ENCODE data around the gene ZFHX2.

Gene ZFHX2

DNA sequence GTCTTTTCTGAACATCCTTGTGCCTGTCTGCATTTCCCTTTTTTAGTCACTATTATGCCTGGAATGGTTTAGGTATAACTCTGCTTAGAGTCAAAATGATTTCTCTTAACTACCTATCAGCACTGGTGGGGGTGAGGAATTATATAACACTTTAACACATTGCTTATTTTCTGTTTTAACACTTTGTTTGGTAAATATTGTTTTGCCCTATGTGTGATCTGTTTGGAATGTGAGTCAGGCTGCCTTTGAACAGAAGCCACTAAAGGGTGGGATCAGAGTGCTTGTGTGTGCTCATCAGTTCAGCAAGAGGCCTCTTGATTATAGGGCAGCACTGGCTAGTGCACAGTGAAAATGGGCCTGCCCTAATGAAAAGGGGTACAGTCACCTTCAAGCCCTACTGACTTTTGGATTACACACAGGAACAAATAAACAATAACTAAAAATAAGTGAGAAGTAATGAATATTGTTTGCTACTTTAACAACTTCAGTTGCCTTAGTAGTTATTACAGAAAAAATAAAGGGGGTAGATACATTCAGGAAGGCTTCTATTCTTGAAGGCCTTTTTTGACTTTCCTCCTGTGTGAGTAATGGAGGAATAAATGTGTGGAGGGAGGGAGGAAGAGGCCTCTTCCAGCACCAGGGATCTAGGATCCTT lies 58.8 kb downstream of the ZFHX2 start:
- Histone ChIP-seq H3K23ac (ENCODE audit: low read length in 2 of 2) (no peak overlapping the region), H3K14ac (ENCODE audit: low read length in 2 of 2) (no peak overlapping the region), H3K79me1 (replicated peaks; ENCODE audit: low read length, poor library complexity, severe bottlenecking) (peaks cover 1% of the 10 kb centered on the region), H3K27me3 (ENCODE audit: control insufficient read depth in 1 of 2, insufficient read depth in 1 of 2, low read length in 2 of 2) (no peaks in the 10 kb centered on the region), H3K4me2 (ENCODE audit: low read length, poor library complexity, severe bottlenecking) (no peak overlapping the region), H2BK15ac (ENCODE audit: low read depth, poor library complexity, severe bottlenecking) (no peak overlapping the region), H4K8ac (ENCODE audit: low read length) (no peak overlapping the region), H3K9ac (ENCODE audit: low read length) (no peak overlapping the region), H3K27ac (ENCODE audit: low read length, poor library complexity, severe bottlenecking) (no peak overlapping the region), H3K18ac (ENCODE audit: low read depth in 1 of 2, low read length in 2 of 2) (no peak overlapping the region), H2AK5ac (ENCODE audit: low read length, severe bottlenecking) (no peak overlapping the region), H3K4me1 (ENCODE audit: control insufficient read depth, insufficient read depth, low read depth, low read length) (no peaks in the 10 kb centered on the region), H2BK120ac (ENCODE audit: low read depth, low read length) (no peak overlapping the region), H2AFZ (ENCODE audit: low read depth, low read length) (no peak overlapping the region), H2BK12ac (ENCODE audit: low read length in 2 of 2) (no peak overlapping the region), H3K9me3 (ENCODE audit: control insufficient read depth, low read length) (no peaks in the 10 kb centered on the region), H3K4me3 (ENCODE audit: insufficient read depth in 1 of 2, low read depth in 1 of 2, low read length in 2 of 2) (no peak overlapping the region), H2BK5ac (ENCODE audit: low read depth, low read length, poor library complexity, severe bottlenecking) (no peak overlapping the region), H3K4ac (ENCODE audit: low read depth in 1 of 2, low read length in 2 of 2) (no peak overlapping the region), H4K91ac (ENCODE audit: low read length) (no peak overlapping the region), H3K36me3 (ENCODE audit: control insufficient read depth in 1 of 2, insufficient read depth in 2 of 2, low read depth in 1 of 2, low read length in 2 of 2) (peaks cover 0 to 12% of the 10 kb centered on the region in 2 experiments)
- DNase-seq: no peak

DNA sequence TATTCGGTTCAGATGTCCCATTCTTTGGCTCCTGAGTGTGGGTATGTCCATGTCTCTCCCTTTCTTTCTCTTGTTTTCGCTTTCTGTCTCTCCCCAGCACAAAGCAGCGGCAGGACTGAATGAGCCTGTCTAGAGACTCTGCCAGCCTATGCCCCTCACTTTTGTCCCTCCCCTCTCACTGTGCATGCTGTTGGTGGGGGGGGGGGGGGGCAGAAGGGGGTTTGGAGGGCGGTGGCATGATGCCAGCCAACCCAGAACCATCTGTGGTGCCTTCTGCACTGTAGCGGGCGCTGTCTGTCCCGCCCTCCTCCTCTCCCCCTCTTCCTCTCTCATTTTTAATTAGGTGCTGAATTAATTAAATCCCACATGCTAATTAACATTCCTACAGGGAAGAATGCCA lies 64.3 kb downstream of the ZFHX2 start:
- H3K27ac ChIP-seq (ENCODE audit: low read length, poor library complexity, severe bottlenecking): no peak overlapping the region
- H3K79me1 ChIP-seq (replicated peaks; ENCODE audit: low read length, poor library complexity, severe bottlenecking): peaks cover 19% of the 10 kb centered on the region
- no peak overlapping the region for H2AK5ac ChIP-seq (ENCODE audit: low read length, severe bottlenecking)
- no peak overlapping the region for H2BK15ac ChIP-seq (ENCODE audit: low read depth, poor library complexity, severe bottlenecking)
- H3K18ac ChIP-seq (ENCODE audit: low read depth in 1 of 2, low read length in 2 of 2): no peak overlapping the region
- no peak for DNase-seq
- H3K27me3 ChIP-seq (ENCODE audit: control insufficient read depth in 1 of 2, insufficient read depth in 1 of 2, low read length in 2 of 2): no peaks in the 10 kb centered on the region
- H2BK12ac ChIP-seq (ENCODE audit: low read length in 2 of 2): no peak overlapping the region
- H3K4me2 ChIP-seq (ENCODE audit: low read length, poor library complexity, severe bottlenecking): no peak overlapping the region
- H3K9me3 ChIP-seq (ENCODE audit: control insufficient read depth, low read length): no peaks in the 10 kb centered on the region
- no peak overlapping the region for H3K14ac ChIP-seq (ENCODE audit: low read length in 2 of 2)
- H2BK120ac ChIP-seq (ENCODE audit: low read depth, low read length): no peak overlapping the region
- no peak overlapping the region for H3K4me3 ChIP-seq (ENCODE audit: insufficient read depth in 1 of 2, low read depth in 1 of 2, low read length in 2 of 2)
- H3K4ac ChIP-seq (ENCODE audit: low read depth in 1 of 2, low read length in 2 of 2): no peak overlapping the region
- H3K4me1 ChIP-seq (ENCODE audit: control insufficient read depth, insufficient read depth, low read depth, low read length): no peaks in the 10 kb centered on the region
- H3K23ac ChIP-seq (ENCODE audit: low read length in 2 of 2): no peak overlapping the region
- H4K91ac ChIP-seq (ENCODE audit: low read length): no peak overlapping the region
- peaks cover 21 to 52% of the 10 kb centered on the region in 2 experiments for H3K36me3 ChIP-seq (ENCODE audit: control insufficient read depth in 1 of 2, insufficient read depth in 2 of 2, low read depth in 1 of 2, low read length in 2 of 2)
- H2BK5ac ChIP-seq (ENCODE audit: low read depth, low read length, poor library complexity, severe bottlenecking): no peak overlapping the region
- 78% methylated on average over 2 of the region's 7 CpGs for WGBS
- no peak overlapping the region for H2AFZ ChIP-seq (ENCODE audit: low read depth, low read length)
- H3K9ac ChIP-seq (ENCODE audit: low read length): no peak overlapping the region
- H4K8ac ChIP-seq (ENCODE audit: low read length): no peak overlapping the region

DNA sequence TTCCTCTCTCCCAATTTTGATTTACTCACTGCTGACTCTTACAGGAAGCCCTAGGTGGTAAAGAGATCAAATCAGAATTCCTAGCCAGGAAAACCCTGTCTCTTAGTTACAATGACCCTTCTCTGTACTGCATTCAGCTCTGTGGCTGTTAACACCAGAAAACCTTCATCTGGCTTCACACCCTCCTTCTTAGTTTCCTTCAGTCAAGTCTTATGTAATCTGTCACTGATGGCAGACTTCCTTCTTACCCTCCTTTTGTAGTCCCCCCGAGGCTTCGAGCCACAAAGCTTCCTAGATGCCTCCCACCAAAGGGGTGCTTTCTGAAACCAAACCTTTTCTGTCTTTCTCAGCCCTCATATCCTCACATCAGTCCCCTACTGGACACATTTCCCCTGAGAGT lies 65.5 kb downstream of the ZFHX2 start:
- H3K4me3 ChIP-seq (ENCODE audit: insufficient read depth in 1 of 2, low read depth in 1 of 2, low read length in 2 of 2): no peak overlapping the region
- H2AK5ac ChIP-seq (ENCODE audit: low read length, severe bottlenecking): no peak overlapping the region
- no peaks in the 10 kb centered on the region for H3K9me3 ChIP-seq (ENCODE audit: control insufficient read depth, low read length)
- H3K4ac ChIP-seq (ENCODE audit: low read depth in 1 of 2, low read length in 2 of 2): no peak overlapping the region
- no peak overlapping the region for H2BK120ac ChIP-seq (ENCODE audit: low read depth, low read length)
- H2BK12ac ChIP-seq (ENCODE audit: low read length in 2 of 2): no peak overlapping the region
- no peak overlapping the region for H3K18ac ChIP-seq (ENCODE audit: low read depth in 1 of 2, low read length in 2 of 2)
- no peak overlapping the region for H2AFZ ChIP-seq (ENCODE audit: low read depth, low read length)
- no peak overlapping the region for H2BK15ac ChIP-seq (ENCODE audit: low read depth, poor library complexity, severe bottlenecking)
- no peaks in the 10 kb centered on the region for H3K4me1 ChIP-seq (ENCODE audit: control insufficient read depth, insufficient read depth, low read depth, low read length)
- H4K8ac ChIP-seq (ENCODE audit: low read length): no peak overlapping the region
- peaks cover 21 to 62% of the 10 kb centered on the region in 2 experiments for H3K36me3 ChIP-seq (ENCODE audit: control insufficient read depth in 1 of 2, insufficient read depth in 2 of 2, low read depth in 1 of 2, low read length in 2 of 2)
- DNase-seq: no peak
- H3K79me1 ChIP-seq (replicated peaks; ENCODE audit: low read length, poor library complexity, severe bottlenecking): peaks cover 24% of the 10 kb centered on the region
- WGBS: 88% methylated on average over 2 of the region's 2 CpGs
- no peaks in the 10 kb centered on the region for H3K27me3 ChIP-seq (ENCODE audit: control insufficient read depth in 1 of 2, insufficient read depth in 1 of 2, low read length in 2 of 2)
- H3K9ac ChIP-seq (ENCODE audit: low read length): no peak overlapping the region
- no peak overlapping the region for H3K23ac ChIP-seq (ENCODE audit: low read length in 2 of 2)
- no peak overlapping the region for H3K27ac ChIP-seq (ENCODE audit: low read length, poor library complexity, severe bottlenecking)
- no peak overlapping the region for H3K14ac ChIP-seq (ENCODE audit: low read length in 2 of 2)
- H4K91ac ChIP-seq (ENCODE audit: low read length): no peak overlapping the region
- H2BK5ac ChIP-seq (ENCODE audit: low read depth, low read length, poor library complexity, severe bottlenecking): no peak overlapping the region
- H3K4me2 ChIP-seq (ENCODE audit: low read length, poor library complexity, severe bottlenecking): no peak overlapping the region

DNA sequence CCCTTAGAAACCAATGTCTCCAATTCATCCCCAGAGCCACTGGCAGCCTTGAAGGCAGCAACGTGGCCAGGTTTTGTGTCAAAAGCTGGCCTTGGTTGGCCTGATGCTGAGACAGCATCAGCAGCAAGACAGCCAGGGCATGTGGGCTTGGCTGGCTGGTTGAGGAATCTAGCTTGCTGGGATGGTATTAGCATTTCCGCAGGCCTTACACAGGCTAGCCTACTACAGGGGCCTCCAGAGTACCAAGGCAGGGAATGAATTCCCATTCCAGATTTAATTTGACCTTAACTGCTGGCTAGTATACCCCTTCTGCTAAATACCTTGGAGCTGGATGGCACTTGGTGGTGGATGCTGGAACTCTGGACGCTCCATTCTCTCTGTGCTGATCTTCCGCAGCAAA lies 66.2 kb downstream of the ZFHX2 start:
- no peaks in the 10 kb centered on the region for H3K4me1 ChIP-seq (ENCODE audit: control insufficient read depth, insufficient read depth, low read depth, low read length)
- H2BK5ac ChIP-seq (ENCODE audit: low read depth, low read length, poor library complexity, severe bottlenecking): no peak overlapping the region
- no peak overlapping the region for H3K23ac ChIP-seq (ENCODE audit: low read length in 2 of 2)
- H4K91ac ChIP-seq (ENCODE audit: low read length): no peak overlapping the region
- H3K9me3 ChIP-seq (ENCODE audit: control insufficient read depth, low read length): no peaks in the 10 kb centered on the region
- no peak overlapping the region for H3K18ac ChIP-seq (ENCODE audit: low read depth in 1 of 2, low read length in 2 of 2)
- peaks cover 21 to 69% of the 10 kb centered on the region in 2 experiments for H3K36me3 ChIP-seq (ENCODE audit: control insufficient read depth in 1 of 2, insufficient read depth in 2 of 2, low read depth in 1 of 2, low read length in 2 of 2)
- no peak overlapping the region for H2AK5ac ChIP-seq (ENCODE audit: low read length, severe bottlenecking)
- H2BK120ac ChIP-seq (ENCODE audit: low read depth, low read length): no peak overlapping the region
- no peak overlapping the region for H3K4ac ChIP-seq (ENCODE audit: low read depth in 1 of 2, low read length in 2 of 2)
- 77% methylated on average over 1 of the region's 4 CpGs for WGBS
- no peak overlapping the region for H3K27ac ChIP-seq (ENCODE audit: low read length, poor library complexity, severe bottlenecking)
- H3K14ac ChIP-seq (ENCODE audit: low read length in 2 of 2): no peak overlapping the region
- H2BK12ac ChIP-seq (ENCODE audit: low read length in 2 of 2): no peak overlapping the region
- no peak overlapping the region for H3K4me3 ChIP-seq (ENCODE audit: insufficient read depth in 1 of 2, low read depth in 1 of 2, low read length in 2 of 2)
- no peak overlapping the region for H3K4me2 ChIP-seq (ENCODE audit: low read length, poor library complexity, severe bottlenecking)
- peaks cover 24% of the 10 kb centered on the region for H3K79me1 ChIP-seq (replicated peaks; ENCODE audit: low read length, poor library complexity, severe bottlenecking)
- DNase-seq: no peak
- no peaks in the 10 kb centered on the region for H3K27me3 ChIP-seq (ENCODE audit: control insufficient read depth in 1 of 2, insufficient read depth in 1 of 2, low read length in 2 of 2)
- H2AFZ ChIP-seq (ENCODE audit: low read depth, low read length): no peak overlapping the region
- H4K8ac ChIP-seq (ENCODE audit: low read length): no peak overlapping the region
- no peak overlapping the region for H2BK15ac ChIP-seq (ENCODE audit: low read depth, poor library complexity, severe bottlenecking)
- H3K9ac ChIP-seq (ENCODE audit: low read length): no peak overlapping the region
